Limb (tissue), 2 donors: ENCODE measurements around the gene B9D1.

Experiments
- DNase-seq, 2 donors: peaks; one replicate each; pipeline ENCODE4 v3.0.0-alpha.2; 2016; ENCODE audit errors: extremely low spot score in 2 of 2

Gene B9D1

DNA sequence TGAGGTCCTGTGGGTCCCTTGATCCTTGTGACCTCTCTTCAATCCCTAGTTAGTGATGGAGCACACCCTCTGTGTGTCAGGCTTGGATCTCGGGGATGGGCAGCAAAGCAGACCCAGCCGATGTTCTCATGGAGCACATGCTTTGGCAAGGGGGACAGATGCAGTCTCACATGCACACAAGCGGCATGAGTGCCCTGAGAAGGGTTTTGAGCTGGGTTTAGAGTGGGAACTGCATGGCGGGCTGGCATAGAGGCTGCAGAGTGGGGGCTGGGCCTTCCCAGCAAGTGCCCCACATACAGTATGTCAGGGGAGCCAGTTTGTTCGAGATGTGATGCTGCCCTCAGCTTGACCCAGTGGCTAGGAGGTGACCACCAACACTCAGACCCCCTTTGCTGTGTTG, 41.6 kb downstream of the B9D1 start:
- DNase-seq: no peak

DNA sequence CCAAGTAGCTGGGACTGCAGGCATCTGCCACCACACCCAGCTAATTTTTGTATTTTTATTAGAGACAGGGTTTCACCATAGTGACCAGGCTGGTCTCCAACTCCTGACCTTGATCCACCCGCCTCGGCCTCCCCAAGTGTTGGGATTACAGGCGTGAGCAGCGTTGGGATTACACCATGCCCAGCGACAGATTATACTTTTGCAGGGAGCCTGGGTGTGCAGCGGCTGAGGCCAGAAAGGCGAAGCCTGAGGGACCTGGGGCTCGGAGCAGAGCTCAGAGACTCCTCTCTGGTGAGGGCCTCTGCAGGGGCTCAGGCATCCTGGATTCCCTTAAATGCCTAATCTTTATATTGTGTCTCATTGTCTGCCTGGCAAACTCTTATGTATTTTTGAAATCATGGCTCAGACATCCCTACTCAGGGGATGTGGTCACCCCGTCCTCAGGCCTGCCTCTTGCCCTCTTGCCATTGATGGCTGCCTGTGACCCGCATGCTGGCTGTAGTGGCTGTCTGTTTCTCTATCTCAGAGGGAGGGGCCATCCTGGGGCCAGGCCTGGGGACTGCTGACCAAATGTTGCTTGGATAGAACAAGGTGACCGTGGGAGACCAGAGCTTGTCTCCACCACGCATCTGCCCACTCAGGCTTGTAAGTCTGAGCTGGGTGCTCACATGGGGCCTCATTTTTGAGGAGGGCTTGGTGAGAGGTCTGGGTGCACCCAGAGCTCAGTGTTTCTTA, 42.6 kb downstream of the B9D1 start:
- DNase-seq: no peak

DNA sequence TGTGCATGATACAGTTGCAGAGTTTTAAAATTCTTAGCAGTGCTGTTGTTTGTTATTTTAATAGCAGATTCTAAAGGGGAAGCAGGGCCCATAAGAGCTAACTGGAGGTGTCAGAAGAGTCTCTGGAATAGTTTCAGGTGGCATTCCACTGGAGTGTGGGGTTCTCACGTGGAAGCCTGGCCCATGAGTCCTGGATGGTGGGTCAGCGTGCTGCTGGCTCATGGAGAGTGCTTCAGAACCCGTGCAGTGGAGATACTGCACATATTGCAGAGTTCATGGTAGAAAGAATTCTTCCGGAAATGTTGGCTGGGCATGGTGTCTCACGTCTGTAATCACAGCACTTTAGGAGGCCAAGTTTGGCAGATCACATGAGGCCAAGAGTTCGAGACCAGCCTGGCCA, 43.9 kb downstream of the B9D1 start:
- DNase-seq: no peak

- peak; percentile 68 to 83 for DNase-seq
Observed at GRCh38 chr17:19317359-19318095, 45.0 kb downstream of the B9D1 start.

GRCh38 chr17:19316761-19317358, 45.7 kb downstream of the B9D1 start:
- DNase-seq: no peak

- no peak for DNase-seq
Observed at GRCh38 chr17:19315104-19315503, 47.4 kb downstream of the B9D1 start.

DNA sequence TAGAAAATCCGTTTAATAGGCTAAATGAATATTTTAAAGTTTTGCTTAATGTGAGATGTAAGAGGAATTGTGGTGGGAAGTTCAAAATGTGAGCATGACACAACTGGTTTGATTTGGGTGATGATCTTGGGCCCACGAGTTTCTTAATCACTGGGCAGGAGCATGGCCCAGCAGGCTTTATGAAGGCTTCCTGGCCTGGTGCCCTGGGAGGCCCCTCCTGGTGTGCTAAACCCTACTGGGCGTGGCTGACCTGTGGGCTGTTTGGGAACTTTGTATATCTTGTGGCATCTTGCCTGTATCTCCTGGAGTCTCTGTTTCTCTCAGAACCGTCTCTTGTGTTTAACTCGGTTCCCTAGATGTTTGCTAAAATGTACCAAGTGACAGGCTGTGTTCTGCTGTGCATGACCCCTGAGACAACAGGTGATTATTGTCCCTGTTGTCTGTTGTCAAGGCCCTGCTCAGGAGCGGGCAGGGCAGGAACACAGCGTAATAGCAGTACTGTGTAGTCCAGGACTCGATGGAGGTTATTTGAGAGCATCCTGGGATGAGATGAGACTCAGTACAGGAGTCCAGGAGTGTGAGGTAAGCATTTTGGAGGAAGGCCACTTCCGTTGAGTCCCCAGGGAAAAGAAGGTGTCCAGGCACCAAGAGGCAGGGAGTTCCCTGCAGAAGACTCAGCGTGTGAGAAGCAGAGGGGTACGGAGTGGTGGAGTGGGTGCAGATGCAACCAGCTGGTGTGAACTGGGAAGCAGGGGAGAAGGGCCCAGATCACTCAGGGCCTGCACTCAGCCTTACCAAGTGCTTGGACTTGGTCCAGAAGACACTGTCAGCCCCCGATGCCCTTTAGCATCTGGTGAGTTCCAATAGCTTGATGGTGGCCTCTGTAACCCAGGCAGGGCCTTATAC, 48.5 kb downstream of the B9D1 start:
- DNase-seq: no peak

DNA sequence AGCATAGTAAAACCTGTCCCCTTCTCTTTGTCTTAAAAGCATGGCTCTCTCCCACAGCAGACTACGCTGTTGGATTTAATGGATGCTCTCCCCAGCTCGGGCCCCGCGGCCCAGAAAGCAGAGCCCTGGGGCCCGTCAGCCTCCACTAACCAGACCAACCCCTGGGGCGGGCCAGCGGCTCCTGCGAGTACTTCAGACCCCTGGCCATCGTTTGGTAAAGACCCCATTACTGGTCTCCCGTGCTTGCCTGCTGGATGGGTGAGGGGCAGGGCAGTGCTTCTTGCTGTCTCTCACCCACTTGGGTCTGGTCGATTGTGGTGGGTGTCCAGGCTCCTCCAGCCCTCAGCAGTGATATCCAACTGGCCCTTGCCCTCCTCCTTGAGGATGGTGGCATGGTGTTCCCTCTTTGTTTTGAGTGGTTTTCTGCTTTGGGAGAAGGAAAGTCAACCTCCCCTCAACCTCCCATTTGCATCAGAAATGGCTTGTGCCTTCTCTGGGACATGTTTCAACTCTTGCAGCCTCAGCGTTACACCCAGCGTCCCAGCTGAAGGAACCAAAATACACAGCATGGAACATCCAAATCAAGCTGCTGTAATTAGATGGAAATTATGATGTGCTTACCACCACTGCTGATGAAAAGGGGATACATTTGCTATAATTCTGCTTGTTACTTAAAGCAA, 49.3 kb downstream of the B9D1 start:
- no peak for DNase-seq

DNA sequence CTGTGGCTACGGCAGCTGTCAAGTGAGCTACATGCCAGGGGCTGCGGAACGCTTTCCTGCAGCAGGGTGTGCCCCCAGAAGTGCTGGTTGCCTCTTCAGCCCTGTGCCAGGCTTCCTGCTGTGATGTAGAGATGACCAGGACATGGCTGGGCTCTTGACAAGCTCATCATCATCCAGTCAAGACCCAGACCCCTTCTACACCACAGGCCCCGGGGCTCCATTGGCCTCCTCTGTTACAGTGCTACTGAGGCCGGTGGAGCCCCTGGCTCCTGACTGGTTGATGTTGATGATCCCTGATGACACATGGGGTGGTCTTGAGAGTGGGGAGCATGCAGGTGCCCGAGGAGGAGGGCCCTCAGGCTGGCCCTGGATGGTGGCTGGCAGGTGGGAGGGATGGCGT, 50.1 kb downstream of the B9D1 start:
- DNase-seq: no peak

- DNase-seq: no peak
Observed at GRCh38 chr17:19311421-19312215, 50.9 kb downstream of the B9D1 start.

- DNase-seq: no peak
Observed at GRCh38 chr17:19311016-19311415, 51.5 kb downstream of the B9D1 start.

GRCh38 chr17:19310151-19310550, 52.4 kb downstream of the B9D1 start:
- no peak for DNase-seq

DNA sequence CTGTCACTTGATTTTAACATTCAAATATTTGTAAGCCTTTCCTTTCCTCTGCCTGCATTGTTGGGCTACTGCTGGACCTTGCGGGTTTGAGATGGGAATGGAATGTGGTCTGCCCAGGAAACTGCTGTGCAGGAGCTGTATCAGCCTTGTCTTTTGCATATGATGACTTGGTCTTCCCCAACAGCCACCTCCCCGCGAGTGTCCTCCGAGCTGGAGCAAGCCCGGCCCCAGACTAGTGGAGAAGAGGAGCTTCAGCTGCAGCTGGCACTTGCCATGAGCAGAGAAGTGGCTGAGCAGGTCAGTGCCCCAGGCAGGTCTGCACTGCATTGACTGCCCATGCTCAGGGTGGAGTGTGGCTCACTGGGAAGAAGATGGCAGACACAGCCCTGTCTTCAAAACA, 52.8 kb downstream of the B9D1 start:
- DNase-seq: no peak

DNA sequence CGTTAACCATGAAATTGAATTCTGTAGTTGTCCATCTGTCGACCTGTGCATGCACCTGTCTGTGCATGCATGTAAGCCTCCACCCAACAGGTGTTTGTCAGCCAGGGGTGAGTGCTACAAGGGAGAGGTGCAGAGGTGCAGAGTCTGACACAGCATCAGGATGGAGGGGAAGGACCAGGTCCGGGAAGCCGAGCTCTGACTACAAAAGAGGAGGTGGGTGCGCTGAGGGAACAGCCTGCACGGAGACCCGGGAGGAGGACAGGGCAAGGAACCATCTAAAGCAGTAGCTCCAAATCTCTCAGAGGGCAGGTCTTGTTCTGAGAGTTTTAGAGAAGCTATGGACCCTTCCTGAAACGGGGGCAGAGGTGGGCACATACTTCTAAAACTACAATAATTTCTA, 54.1 kb downstream of the B9D1 start:
- DNase-seq: no peak

DNA sequence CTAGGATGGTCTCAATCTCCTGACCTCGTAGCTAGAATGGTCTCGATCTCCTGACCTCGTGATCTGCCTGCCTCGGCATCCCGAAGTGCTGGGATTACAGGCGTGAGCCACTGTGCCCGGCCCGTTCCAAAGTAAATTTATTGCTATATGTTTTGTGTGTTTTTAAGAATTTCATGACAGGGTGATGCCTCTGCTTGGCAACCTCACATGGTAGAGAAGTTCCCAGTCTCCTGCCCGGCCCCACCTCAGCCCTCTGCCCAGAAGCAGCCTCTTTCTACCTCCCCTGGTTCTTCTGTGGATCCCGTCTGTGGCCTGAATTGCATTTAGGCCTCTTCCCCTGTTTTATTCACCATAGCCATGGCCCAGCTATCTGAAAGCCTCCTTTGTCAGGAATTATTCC, 55.0 kb downstream of the B9D1 start:
- no peak for DNase-seq

- no peak for DNase-seq
Observed at GRCh38 chr17:19306160-19307111, 56.1 kb downstream of the B9D1 start.

DNA sequence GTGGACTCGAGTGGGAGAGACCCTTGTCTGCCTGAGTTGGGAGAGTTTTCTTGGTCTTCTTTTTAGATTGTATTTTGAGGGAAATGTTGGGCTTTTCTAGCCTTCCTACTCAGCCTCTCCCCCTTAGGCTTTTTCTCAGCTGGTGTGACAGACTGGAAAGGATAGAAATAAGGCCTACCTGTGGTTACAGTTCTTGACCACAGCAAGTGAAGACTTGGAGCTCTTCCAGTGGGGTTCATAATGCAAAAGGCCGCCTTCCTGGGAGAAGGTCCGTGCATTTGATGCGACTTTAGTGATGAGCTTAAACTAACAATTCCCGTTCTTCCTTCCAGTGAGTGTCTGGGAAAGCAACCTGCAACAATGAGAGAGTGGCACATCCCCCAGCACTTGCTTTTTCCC, 56.8 kb downstream of the B9D1 start:
- DNase-seq: no peak

DNA sequence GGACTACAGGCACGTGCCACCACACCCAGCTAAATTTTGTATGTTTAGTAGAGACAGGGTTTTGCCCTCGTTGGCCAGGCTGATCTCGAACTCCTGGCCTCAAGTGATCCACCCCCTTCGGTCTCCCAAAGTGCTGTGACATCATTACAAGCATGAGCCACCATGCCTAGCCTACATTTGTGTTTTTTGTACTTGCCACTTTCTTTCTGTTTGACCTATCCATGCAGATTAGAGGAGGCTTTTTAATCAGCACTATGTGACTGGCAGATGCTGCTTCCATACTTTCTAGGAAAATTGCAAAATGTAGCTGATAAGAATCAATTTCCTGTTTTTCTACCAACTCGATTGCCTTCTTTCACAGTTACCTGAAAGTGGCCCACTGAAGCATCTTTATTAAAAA, 57.3 kb downstream of the B9D1 start:
- no peak for DNase-seq

GRCh38 chr17:19304751-19305150, 57.8 kb downstream of the B9D1 start:
- DNase-seq: no peak
